GM12878 (cell line): ENCODE data around the gene TOMT. TPM values are rescaled to one million over a fixed set of nuclear protein-coding genes. Genes with fewer than 3 reads are reported as not detected.

Source experiments
- BACH1 ChIP-seq: fragments of 450-650 bp; IDR thresholded peaks from 2 replicates; pipeline ENCODE4 v1.6.1; 2017; ENCODE audit warnings: mild to moderate bottlenecking, borderline replicate concordance
- EED ChIP-seq: sonication (generic); IDR thresholded peaks from 2 replicates; pipeline ENCODE4 v1.6.1; 2016; ENCODE audit warnings: antibody characterized with exemption, low read depth
- GATAD2B ChIP-seq: fragments of 450-650 bp; conservative IDR thresholded peaks from 2 replicates; pipeline ENCODE4 v1.6.1; 2017; ENCODE audit warnings: low read depth, mild to moderate bottlenecking, moderate library complexity
- IKZF2 ChIP-seq, 2 experiments: fragments of 450-650 bp; IDR thresholded peaks; 2 replicates each; pipeline ENCODE4 v1.6.1; 2017; ENCODE audit warnings: mild to moderate bottlenecking in 2 of 2, moderate library complexity in 2 of 2
- NFYB ChIP-seq: IDR thresholded peaks from 2 replicates; pipeline ENCODE4 v1.6.1; 2011; ENCODE audit warnings: low read depth, mild to moderate bottlenecking, low read length, improper control_type of control experiment, moderate library complexity; ENCODE audit not compliant: insufficient read depth
- NR2C1 ChIP-seq: fragments of 450-650 bp; IDR thresholded peaks from 2 replicates; pipeline ENCODE4 v1.6.1; 2017; ENCODE audit warnings: antibody characterized with exemption, mild to moderate bottlenecking, moderate library complexity
- PAX5 ChIP-seq: IDR thresholded peaks from 2 replicates; pipeline ENCODE4 v1.6.1; 2011; ENCODE audit warnings: low read depth, low read length, borderline replicate concordance
- REST ChIP-seq: IDR thresholded peaks from 2 replicates; pipeline ENCODE4 v1.6.1; 2012; ENCODE audit warnings: mild to moderate bottlenecking, low read depth, low read length
- ZBTB11 ChIP-seq: fragments of 450-650 bp; formaldehyde crosslinking; IDR thresholded peaks from 2 replicates; pipeline ENCODE4 v1.5.0; 2022; ENCODE audit warnings: mild to moderate bottlenecking, missing genetic modification characterization
- ZNF384 ChIP-seq: IDR thresholded peaks from 2 replicates; pipeline ENCODE4 v1.6.1; 2012; ENCODE audit warnings: low read depth, mild to moderate bottlenecking, low read length, improper control_type of control experiment, borderline replicate concordance
- polyA plus RNA-seq, 11 experiments: library from polyadenylated mRNA; depleted of rRNA in 4 of 11; unstranded in 6 of 11; stranded (reverse) in 5 of 11; fragments of >200 nt; fragmentation: Nextera tagmentation in 4 of 11; fragmentation: Illumina TruSeq in 1 of 11; extraction: Ambion mirVana in 4 of 11; extraction: Trizol in 1 of 11; gene quantifications; 1 replicate in 1 of 11; 2 replicates in 10 of 11; pipeline versions ENCODE4 v1.2.1 to v1.2.3, GENCODE V29; 2011 to 2016; ENCODE audit warnings: inconsistent platforms in 2 of 11, missing spikeins in 2 of 11, low read depth in 1 of 11
- total RNA-seq, 4 experiments: library from RNA; depleted of rRNA in 3 of 4; stranded (reverse); fragments of >200 nt in 3 of 4; fragmentation: Illumina TruSeq in 1 of 4; extraction: Trizol in 1 of 4; gene quantifications; 2 replicates each; pipeline versions ENCODE4 v1.2.1 to v1.2.3, GENCODE V29; 2013 to 2021
- TF ChIP-seq, protein P1 (sequence below): IDR thresholded peaks from 2 replicates; pipeline ENCODE4 v1.6.1; 2011; ENCODE audit warnings: mild to moderate bottlenecking, low read depth, low read length, moderate library complexity; ENCODE audit not compliant: insufficient replicate concordance

The TOMT gene
- total and polyA plus RNA-seq, 10 of the 15 experiments (the other 5 are each of a cell fraction or from before 2014, with no cell fraction given): not detected

GRCh38 chr11:72069787-72070251, 35.9 kb upstream of the TOMT start (continued):
- TF ChIP-seq ZNF384: no peak
- TF ChIP-seq REST: no peak
- peak; percentile 33; the same call in 1 of the 2 replicates for TF ChIP-seq EED
- peak; percentile 40; the same call in 1 of the 2 replicates for TF ChIP-seq NFYB
- TF ChIP-seq NR2C1: no peak
- no peak for TF ChIP-seq IKZF2 (IDR thresholded peaks at IDR 0.05)
- no peak for TF ChIP-seq BACH1
- TF ChIP-seq GATAD2B: no peak; the same call in 1 of the 2 replicates
- no peak for TF ChIP-seq ZBTB11 (CRISPR knock-in tag)
- no peak for TF ChIP-seq PAX5
- TF ChIP-seq, protein P1, sequence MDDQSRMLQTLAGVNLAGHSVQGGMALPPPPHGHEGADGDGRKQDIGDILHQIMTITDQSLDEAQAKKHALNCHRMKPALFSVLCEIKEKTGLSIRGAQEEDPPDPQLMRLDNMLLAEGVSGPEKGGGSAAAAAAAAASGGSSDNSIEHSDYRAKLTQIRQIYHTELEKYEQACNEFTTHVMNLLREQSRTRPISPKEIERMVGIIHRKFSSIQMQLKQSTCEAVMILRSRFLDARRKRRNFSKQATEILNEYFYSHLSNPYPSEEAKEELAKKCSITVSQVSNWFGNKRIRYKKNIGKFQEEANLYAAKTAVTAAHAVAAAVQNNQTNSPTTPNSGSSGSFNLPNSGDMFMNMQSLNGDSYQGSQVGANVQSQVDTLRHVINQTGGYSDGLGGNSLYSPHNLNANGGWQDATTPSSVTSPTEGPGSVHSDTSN: no peak
